ENCODE results near the gene ARHGAP33. TPM values are rescaled to one million over a fixed set of nuclear protein-coding genes. Genes with fewer than 3 reads are reported as not detected.
A peak's percentile ranks its signal among the peaks of the same experiment; 100 is the strongest.

Gene ARHGAP33
- polyA plus RNA-seq, 1 of the 3 experiments (the other 2 are of a cell fraction) = 7.8 TPM

GRCh38 chr19:35740423-35741202, 34.8 kb upstream of the ARHGAP33 start (continued):
- peak; percentile 82 for TF ChIP-seq PBX3 (IDR thresholded peaks at IDR 0.05)
- no peak for TF ChIP-seq EZH2phosphoT487 (IDR thresholded peaks at IDR 0.05; ENCODE audit: borderline replicate concordance, low read depth)
- 0 out of 2 replicates have a peak, but pooled peaks have one; percentile 41 for TF ChIP-seq FOXJ3 (CRISPR knock-in tag; IDR thresholded peaks at IDR 0.05)
- peak; percentile 77 for TF ChIP-seq NRF1 (IDR thresholded peaks at IDR 0.05; ENCODE audit: low read depth, low read length)
- no peak for TF ChIP-seq MEF2A (IDR thresholded peaks at IDR 0.05; ENCODE audit: borderline replicate concordance, low read depth)
- TF ChIP-seq RFX5 (IDR thresholded peaks at IDR 0.05; ENCODE audit: low read length) = peak; percentile 84
- no peak for TF ChIP-seq CHD2 (IDR thresholded peaks at IDR 0.05; ENCODE audit: low read length, partially characterized antibody)
- TF ChIP-seq ELF1 (IDR thresholded peaks at IDR 0.05) = peak; percentile 55; the same call in 1 of the 2 replicates

- POLR2A ChIA-PET = interaction anchor here (1.2 to 2.0 kb wide), 7 partner anchors 11 to 93 kb away, joined by 3 to 10 read pairs (median 4); partner anchors contain the start of genes COX6B1 and HSPB6
- CTCF ChIA-PET = interaction anchor here (0.6 to 1.6 kb wide), 6 partner anchors 19 to 697 kb away, joined by 3 to 7 read pairs (median 4); partner anchors contain the start of gene COX6B1
- Histone ChIP-seq H3K4me2 (peak overlapping the region; percentile 97), H3K36me3 (replicated peaks in 1 of 2; ENCODE audit: control insufficient read depth in 1 of 2, insufficient read depth in 2 of 2, low read length in 1 of 2) (peaks cover 6 to 29% of the 10 kb centered on the region in 2 experiments), H3K4me3 (ENCODE audit: low read depth in 2 of 2, low read length in 1 of 2) (peak overlapping the region; percentile 63 to 88), H2AFZ (ENCODE audit: low read depth) (peak overlapping the region; percentile 95; the same call in 1 of the 2 replicates), H3K79me2 (ENCODE audit: insufficient read depth) (peaks cover 6% of the 10 kb centered on the region), H3F3A (replicated peaks; ENCODE audit: insufficient read depth) (peaks cover 12% of the 10 kb centered on the region), H3K4me1 (ENCODE audit: control insufficient read depth in 1 of 2, insufficient read depth in 2 of 2, low read depth in 1 of 2, low read length in 1 of 2) (peaks cover 4 to 20% of the 10 kb centered on the region in 2 experiments; a peak in 2 of 4 replicates), H4K20me1 (ENCODE audit: insufficient read depth) (no peaks in the 10 kb centered on the region), H3K9me2 (no peaks in the 10 kb centered on the region), H3K9me3 (no peaks in the 10 kb centered on the region), H3K27me3 (ENCODE audit: insufficient read depth) (no peaks in the 10 kb centered on the region), H3K27ac (ENCODE audit: low read depth in 2 of 2, low read length in 1 of 2) (peak overlapping the region; percentile 63 to 90; a peak in 3 of 4 replicates), H3K9ac (peak overlapping the region; percentile 49; the same call in 1 of the 2 replicates)
- no peak for TF ChIP-seq FOXJ3 (CRISPR knock-in tag; IDR thresholded peaks at IDR 0.05)
- TF ChIP-seq IRF3 (IDR thresholded peaks at IDR 0.05; ENCODE audit: low read depth, low read length) = no peak
- TF ChIP-seq TCF12 (IDR thresholded peaks at IDR 0.05) = no peak
- no peak for TF ChIP-seq SIN3A (IDR thresholded peaks at IDR 0.05; ENCODE audit: borderline replicate concordance, low read depth, low read length)
- no peak for TF ChIP-seq FOSL2 (IDR thresholded peaks at IDR 0.05; ENCODE audit: borderline replicate concordance, low read depth)
- TF ChIP-seq YY1 (IDR thresholded peaks at IDR 0.05; ENCODE audit: low read depth) = no peak
- TF ChIP-seq USF2 (IDR thresholded peaks at IDR 0.05; ENCODE audit: borderline replicate concordance, low read depth, low read length) = no peak
- TF ChIP-seq GATA2 (CRISPR knock-in tag; IDR thresholded peaks at IDR 0.05) = no peak
- no peak for TF ChIP-seq CHD2 (IDR thresholded peaks at IDR 0.05; ENCODE audit: low read length, partially characterized antibody)
- TF ChIP-seq SMC3 (IDR thresholded peaks at IDR 0.05; ENCODE audit: low read depth, low read length) = no peak
- no peak for TF ChIP-seq PBX3 (IDR thresholded peaks at IDR 0.05)
- 19% methylated on average over 11 of the region's 12 CpGs for WGBS (ENCODE audit: low lambda C conversion rate)
- DNase-seq = no peak
These were observed 34.2 kb upstream of the ARHGAP33 start for GRCh38 chr19:35741203-35741515.
